Epithelial cell of prostate (primary cell): Measurements from ENCODE around the gene TGM6.

Source experiments
- DNase-seq: peaks from one replicate; pipeline ENCODE4 v3.0.0-alpha.2; 2011; ENCODE audit warnings: low read depth, low spot score
- H3K27ac ChIP-seq: fragments of 450-650 bp; 2 replicates; pipeline ENCODE4 v1.5.1; 2017; ENCODE audit warnings: mild to moderate bottlenecking

TGM6 gene

DNA sequence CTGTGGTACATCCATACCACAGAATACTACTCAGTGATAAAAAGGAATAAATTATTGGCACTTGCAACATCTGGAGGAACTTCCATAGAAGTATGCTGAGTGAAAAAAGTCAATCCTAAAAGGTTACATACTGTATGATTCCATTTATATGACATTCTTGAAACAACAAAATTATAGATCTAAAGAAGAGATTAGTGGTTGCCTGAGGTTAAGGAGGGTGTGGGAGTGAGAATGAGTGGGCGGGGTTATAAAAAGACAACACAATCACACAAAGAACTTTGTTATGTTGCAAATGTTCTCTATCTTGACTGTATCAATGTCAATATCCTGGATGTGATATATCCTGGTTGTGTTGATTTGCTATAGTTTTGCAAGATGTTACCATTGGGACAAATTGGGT is 68.7 kb downstream of the TGM6 start:
- no peak overlapping the region for H3K27ac ChIP-seq
- no peak for DNase-seq

DNA sequence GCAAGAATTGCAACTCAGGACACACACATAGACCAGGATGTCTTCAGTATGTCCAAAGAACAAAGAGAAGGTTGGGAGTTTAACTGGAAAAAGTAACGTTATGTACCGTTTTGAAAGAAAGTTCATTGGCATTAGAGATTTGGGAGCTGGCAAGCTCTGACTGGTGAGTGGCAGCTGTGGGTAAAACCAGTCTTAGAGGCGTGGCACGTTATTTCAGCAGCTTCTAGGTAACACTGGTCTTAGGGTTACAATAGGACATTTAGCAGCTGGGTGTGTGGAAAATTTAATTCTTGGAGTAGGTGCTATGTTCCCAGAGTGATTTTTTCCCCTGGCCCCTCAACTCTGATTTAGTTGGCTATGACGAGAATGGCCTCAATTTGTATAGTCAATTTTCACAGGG is 70.7 kb downstream of the TGM6 start:
- H3K27ac ChIP-seq: no peak overlapping the region
- no peak for DNase-seq

- DNase-seq: no peak
- no peak overlapping the region for H3K27ac ChIP-seq
Observed at GRCh38 chr20:2451939-2452732, 71.4 kb downstream of the TGM6 start.

DNA sequence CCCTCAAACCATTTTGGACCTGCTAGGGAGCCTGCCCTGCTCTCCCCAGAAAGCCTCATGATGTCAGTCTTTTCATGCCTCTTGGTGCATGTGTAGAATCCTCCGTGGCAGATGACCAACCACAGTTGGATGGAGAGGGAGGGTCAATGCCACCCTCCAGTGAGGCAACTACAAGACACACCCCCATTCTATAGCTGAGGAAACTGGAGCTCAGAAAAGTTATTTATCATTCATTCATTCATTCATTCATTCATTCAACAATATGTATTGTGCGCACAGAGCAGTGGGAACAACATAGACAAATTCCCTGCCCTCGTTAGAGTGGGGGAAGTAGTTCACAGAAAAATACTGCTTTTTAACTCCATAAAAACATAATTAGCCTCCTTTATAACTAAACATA is 73.1 kb downstream of the TGM6 start:
- no peak overlapping the region for H3K27ac ChIP-seq
- no peak for DNase-seq

- no peak for DNase-seq
Observed at GRCh38 chr20:2455771-2456497, 75.2 kb downstream of the TGM6 start.

GRCh38 chr20:2458919-2459499 is 78.3 kb downstream of the TGM6 start:
- no peak overlapping the region for H3K27ac ChIP-seq
- no peak for DNase-seq

More at GRCh38 chr20:2455771-2456497, 75.2 kb downstream of the TGM6 start:
- H3K27ac ChIP-seq: no peak overlapping the region

GRCh38 chr20:2459981-2460751 is 79.5 kb downstream of the TGM6 start:
- no peak for DNase-seq
- H3K27ac ChIP-seq: no peak overlapping the region

DNA sequence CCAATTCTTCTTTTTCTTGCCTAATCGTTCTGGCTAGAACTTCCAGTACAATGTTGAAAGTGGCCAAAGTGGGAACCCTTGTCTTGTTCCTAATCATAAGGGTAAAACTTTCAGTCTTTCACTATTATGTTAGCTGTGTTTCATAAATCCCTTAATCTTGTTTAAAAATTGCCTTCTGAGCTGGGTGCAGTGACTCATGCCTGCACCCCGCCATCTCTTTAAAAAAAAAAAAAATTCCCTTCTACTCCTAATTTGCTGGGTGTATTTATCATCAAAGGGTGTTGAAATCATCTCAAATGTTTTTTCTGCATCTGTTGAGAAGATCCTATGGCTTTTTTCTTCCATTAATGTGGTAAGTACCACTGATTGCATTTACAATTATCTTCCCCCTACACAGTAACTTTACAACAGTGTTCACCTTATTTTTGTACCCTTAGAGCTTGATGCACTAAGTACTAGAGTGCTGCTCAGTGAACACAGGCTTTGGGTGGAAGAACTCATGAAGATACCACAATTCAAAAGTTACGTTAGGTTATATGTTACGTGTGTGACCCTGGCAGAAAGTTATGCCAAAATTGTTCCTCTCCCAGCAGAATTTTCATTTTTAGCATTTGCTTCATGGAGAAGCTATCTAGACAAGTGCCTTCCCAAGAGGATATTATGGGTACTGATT is 80.2 kb downstream of the TGM6 start:
- DNase-seq: no peak
- no peak overlapping the region for H3K27ac ChIP-seq

- no peak for DNase-seq
- no peak overlapping the region for H3K27ac ChIP-seq
Observed at GRCh38 chr20:2462484-2462883, 81.8 kb downstream of the TGM6 start.

DNA sequence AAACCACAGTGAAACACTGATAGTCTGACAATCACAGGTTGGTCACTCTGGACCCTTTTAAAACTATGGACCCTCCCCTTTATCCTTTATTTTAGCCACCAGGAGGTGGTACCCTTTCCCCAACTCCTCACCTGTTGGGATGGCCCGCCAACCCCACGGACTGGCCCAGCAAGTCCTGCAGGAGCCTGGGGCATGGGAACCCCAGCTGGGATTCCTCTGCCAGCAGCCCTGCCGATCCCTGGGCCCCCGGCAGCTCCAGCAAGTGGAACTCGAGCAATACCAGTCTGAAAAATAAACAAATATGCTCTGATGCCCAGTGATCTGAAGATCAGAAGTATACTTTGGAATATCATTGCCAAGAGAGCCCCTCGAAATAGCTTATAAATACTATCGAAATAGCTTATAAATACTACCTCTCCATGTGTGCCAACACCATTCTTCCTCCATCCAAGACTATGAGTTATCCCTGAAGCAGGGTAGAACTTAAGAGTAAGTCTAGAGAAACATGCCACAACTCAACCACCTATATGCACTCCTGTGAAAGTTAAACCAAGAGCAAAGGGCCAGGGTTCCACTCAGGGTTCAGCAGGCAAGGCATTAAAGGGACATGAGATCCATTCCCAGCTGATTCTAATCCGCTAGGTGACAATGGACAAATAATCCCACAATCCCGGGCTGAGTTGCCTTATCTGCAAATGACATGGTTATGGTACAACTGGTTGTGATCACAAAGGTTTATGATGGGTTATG is 83.1 kb downstream of the TGM6 start:
- H3K27ac ChIP-seq: no peak overlapping the region
- DNase-seq: no peak

- no peak for DNase-seq
- H3K27ac ChIP-seq: no peak overlapping the region
Observed at GRCh38 chr20:2465100-2465499, 84.4 kb downstream of the TGM6 start.

GRCh38 chr20:2467412-2467811 is 86.7 kb downstream of the TGM6 start:
- no peak for DNase-seq
- no peak overlapping the region for H3K27ac ChIP-seq

- DNase-seq: no peak
- H3K27ac ChIP-seq: peak overlapping the region; percentile 82
Observed at GRCh38 chr20:2468581-2469407, 88.1 kb downstream of the TGM6 start.

DNA sequence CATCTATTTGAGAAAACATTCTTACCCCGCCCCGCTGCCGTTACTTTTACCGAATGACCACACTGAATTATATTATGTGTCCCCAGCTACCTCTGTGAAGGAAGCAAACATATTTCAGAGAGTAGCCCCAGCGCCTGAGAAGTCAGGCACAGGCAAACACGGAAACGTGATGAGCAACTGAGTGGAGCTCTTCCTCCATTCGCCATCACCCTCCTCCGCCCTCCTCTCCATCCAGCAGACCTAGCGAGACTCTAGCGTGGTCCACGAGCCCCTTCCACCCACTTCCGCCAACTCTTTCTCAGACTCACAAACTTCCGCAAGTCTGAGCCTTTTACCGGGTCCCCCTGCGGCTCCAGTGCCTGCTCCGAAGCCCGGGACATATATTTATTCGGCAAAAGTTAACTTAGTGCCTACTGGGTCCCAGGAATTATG is 89.3 kb downstream of the TGM6 start:
- DNase-seq: no peak
- H3K27ac ChIP-seq: peak overlapping the region; percentile 82

- peak; percentile 98 for DNase-seq
Observed at GRCh38 chr20:2470423-2471193, 89.9 kb downstream of the TGM6 start, which contains the start of gene SNRPB. Gene SNRPB (minus strand): TSS chr20:2470789. CDS start chr20:2470690, 99 bp downstream.

DNA sequence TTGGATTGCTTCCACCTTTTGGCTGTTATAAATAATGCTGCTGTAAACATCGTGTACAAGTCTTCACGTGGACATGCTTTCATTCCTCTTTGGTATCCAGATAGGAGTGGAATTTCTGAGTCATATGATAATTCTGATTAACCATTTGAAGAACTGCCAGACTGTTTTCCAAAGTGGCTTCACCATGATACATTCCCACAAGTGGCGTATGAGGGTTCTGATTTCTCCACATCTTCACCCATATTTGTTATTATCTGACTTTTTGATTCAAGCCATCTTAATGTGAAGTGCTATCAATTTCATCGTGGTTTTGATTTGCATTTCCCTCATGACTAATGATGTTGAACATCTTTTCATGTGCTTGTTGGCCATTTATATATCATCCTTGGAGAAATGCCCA is 92.8 kb downstream of the TGM6 start:
- DNase-seq: peak; percentile 26
- no peak overlapping the region for H3K27ac ChIP-seq

More at GRCh38 chr20:2470423-2471193, 89.9 kb downstream of the TGM6 start, which contains the start of gene SNRPB:
- H3K27ac ChIP-seq: peak within 1 kb of the TSS; percentile 82
